Caco-2 (cell line): ENCODE measurements around the gene NKD2. TPM values are rescaled to one million over a fixed set of nuclear protein-coding genes. Genes with fewer than 3 reads are reported as not detected.

Experiments
- BruUV-seq: library from RNA; stranded (reverse); fragments of 400-500 nt; replicated peaks from 2 replicates; lab custom pipeline; 2021; lab: Mats Ljungman, UMichigan
- CTCF ChIA-PET: fragments of 300-600 bp; sonication (Branson Sonifier 250); formaldehyde crosslinking; loops from one replicate; lab custom pipeline; 2022; ENCODE audit warnings: antibody characterized with exemption; lab: Charles Lee
- POLR2A ChIA-PET: fragments of 300-600 bp; sonication (Branson Sonifier 250); formaldehyde crosslinking; loops from one replicate; lab custom pipeline; 2022; ENCODE audit warnings: antibody characterized with exemption; lab: Charles Lee
- DNase-seq, 2 experiments: peaks; one replicate each; pipeline versions ENCODE4 v3.0.0 to v3.0.0-alpha.2; 2020 to 2022
- H3K27me3 ChIP-seq: replicated peaks from 2 replicates; pipeline ENCODE4 v1.6.0; 2011; ENCODE audit warnings: low read length; ENCODE audit not compliant: control insufficient read depth, insufficient read depth
- H3K36me3 ChIP-seq: 2 replicates; pipeline ENCODE4 v1.5.1; 2011; ENCODE audit warnings: low read length; ENCODE audit not compliant: control insufficient read depth, insufficient read depth
- H3K4me1 ChIP-seq: fragments of 250-450 bp; sonication (Bioruptor Pico); 2 replicates; pipeline ENCODE4 v1.5.1; 2020; ENCODE audit warnings: mild to moderate bottlenecking
- H3K4me3 ChIP-seq: 2 replicates; pipeline ENCODE4 v1.5.1; 2011; ENCODE audit warnings: low read depth, mild to moderate bottlenecking, control low read depth, low read length
- H3K9me3 ChIP-seq: fragments of 250-450 bp; sonication (Bioruptor Pico); 2 replicates; pipeline ENCODE4 v1.5.1; 2020; ENCODE audit warnings: mild to moderate bottlenecking, moderate library complexity
- H3K27ac Mint-ChIP-seq: one replicate; pipeline ENCODE4 v1.8.0; 2022; ENCODE audit warnings: mixed read lengths; ENCODE audit not compliant: unreplicated experiment
- H3K27me3 Mint-ChIP-seq: one replicate; pipeline ENCODE4 v1.8.0; 2022; ENCODE audit warnings: mixed read lengths; ENCODE audit not compliant: insufficient read depth, unreplicated experiment
- H3K36me3 Mint-ChIP-seq: one replicate; pipeline ENCODE4 v1.8.0; 2022; ENCODE audit warnings: mild to moderate bottlenecking, mixed read lengths; ENCODE audit not compliant: insufficient read depth, unreplicated experiment
- H3K4me1 Mint-ChIP-seq: one replicate; pipeline ENCODE4 v1.8.0; 2022; ENCODE audit warnings: low read depth, mixed read lengths; ENCODE audit not compliant: unreplicated experiment
- H3K4me3 Mint-ChIP-seq: one replicate; pipeline ENCODE4 v1.8.0; 2022; ENCODE audit warnings: mild to moderate bottlenecking, moderate library complexity, mixed read lengths; ENCODE audit not compliant: unreplicated experiment
- H3K9me3 Mint-ChIP-seq: one replicate; pipeline ENCODE4 v1.8.0; 2022; ENCODE audit warnings: mixed read lengths; ENCODE audit not compliant: unreplicated experiment
- intact Hi-C: fragments of 100-400 bp; cut with micrococcal nuclease; formaldehyde crosslinking; loops from one replicate; pipeline ENCODE4 v1.10.0; 2022; ENCODE audit not compliant: unreplicated experiment
- total RNA-seq: library from RNA; stranded (reverse); gene quantifications from 2 replicates; pipeline ENCODE4 v1.2.3, GENCODE V29; 2022
- TF ChIP-seq, protein P1 (sequence below), 2 experiments: fragments of 200-600 bp in 1 of 2; IDR thresholded peaks; 1 replicate in 1 of 2; 2 replicates in 1 of 2; pipeline versions ENCODE4 v1.5.1 to v1.8.0; 2011 to 2022; ENCODE audit warnings: antibody characterized with exemption in 1 of 2, control low read depth in 1 of 2, inconsistent platforms in 1 of 2, low read depth in 1 of 2, low read length in 1 of 2, mild to moderate bottlenecking in 1 of 2, moderate library complexity in 1 of 2; ENCODE audit not compliant: insufficient read depth in 1 of 2, severe bottlenecking in 1 of 2, unreplicated experiment in 1 of 2

Gene NKD2
- total RNA-seq, 1 experiment from 2014 or later = 17.7 TPM

DNA sequence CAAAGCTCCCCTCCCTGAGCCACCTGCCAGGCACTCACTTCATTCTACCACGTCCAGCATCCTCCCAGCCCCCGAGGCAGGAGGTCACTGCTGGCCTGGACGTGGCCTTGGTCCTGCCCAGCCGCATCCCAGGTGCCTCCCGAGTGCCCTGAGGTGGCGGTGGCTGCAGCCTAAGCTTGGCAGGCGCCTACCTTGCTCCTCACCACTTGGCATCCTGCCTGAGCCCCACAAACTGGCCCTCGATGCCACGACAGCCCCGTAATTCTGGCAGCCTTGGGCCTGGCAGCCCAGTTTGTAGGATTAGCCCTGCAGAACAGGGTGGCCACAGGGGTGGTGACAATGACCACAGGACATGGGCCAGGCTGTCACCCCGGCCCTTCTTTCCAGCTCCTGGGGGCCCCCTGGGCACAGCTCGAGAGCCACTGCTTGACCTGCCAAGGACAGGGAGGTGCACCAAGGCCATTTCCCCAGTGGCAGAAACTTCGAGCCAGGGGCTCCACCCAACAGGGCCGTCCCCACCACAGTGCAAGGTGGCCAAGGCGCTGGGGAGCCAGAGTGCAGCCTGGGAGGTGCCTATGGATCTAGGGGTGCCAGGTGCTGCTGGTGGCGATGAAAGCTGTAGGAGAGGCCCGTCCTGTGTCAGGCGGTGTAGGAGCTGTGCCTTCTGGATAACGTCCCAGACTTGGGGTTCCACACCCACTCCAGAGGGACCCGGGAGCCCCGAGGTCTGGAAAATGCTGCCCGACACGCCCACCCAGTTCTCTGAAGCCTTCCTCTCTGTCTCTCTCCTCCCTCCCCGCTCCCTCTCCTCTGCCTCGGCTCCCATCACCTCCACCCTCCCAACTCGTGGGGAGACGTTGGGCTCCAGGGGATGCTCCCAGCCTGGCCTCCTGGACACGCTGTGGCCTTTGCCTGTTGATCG lies 18.4 kb downstream of the NKD2 start:
- Mint-ChIP-seq H3K36me3 (no peaks in the 10 kb centered on the region), H3K4me1 (no peaks in the 10 kb centered on the region), H3K4me3 (no peak overlapping the region), H3K9me3 (no peaks in the 10 kb centered on the region), H3K27me3 (no peaks in the 10 kb centered on the region), H3K27ac (no peak overlapping the region)
- TF ChIP-seq, protein P1, sequence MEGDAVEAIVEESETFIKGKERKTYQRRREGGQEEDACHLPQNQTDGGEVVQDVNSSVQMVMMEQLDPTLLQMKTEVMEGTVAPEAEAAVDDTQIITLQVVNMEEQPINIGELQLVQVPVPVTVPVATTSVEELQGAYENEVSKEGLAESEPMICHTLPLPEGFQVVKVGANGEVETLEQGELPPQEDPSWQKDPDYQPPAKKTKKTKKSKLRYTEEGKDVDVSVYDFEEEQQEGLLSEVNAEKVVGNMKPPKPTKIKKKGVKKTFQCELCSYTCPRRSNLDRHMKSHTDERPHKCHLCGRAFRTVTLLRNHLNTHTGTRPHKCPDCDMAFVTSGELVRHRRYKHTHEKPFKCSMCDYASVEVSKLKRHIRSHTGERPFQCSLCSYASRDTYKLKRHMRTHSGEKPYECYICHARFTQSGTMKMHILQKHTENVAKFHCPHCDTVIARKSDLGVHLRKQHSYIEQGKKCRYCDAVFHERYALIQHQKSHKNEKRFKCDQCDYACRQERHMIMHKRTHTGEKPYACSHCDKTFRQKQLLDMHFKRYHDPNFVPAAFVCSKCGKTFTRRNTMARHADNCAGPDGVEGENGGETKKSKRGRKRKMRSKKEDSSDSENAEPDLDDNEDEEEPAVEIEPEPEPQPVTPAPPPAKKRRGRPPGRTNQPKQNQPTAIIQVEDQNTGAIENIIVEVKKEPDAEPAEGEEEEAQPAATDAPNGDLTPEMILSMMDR (IDR thresholded peaks at IDR 0.05; ENCODE audit: insufficient read depth in 1 of 2, low read depth in 1 of 2, low read length in 1 of 2, severe bottlenecking in 1 of 2, unreplicated experiment in 1 of 2) = no peak
- intact Hi-C loops = no loop called here
- no peak for DNase-seq
- ChIA-PET CTCF (no interaction called here), POLR2A (no interaction called here)
- Histone ChIP-seq H3K27me3 (no peaks in the 10 kb centered on the region), H3K36me3 (no peaks in the 10 kb centered on the region), H3K9me3 (no peaks in the 10 kb centered on the region), H3K4me1 (no peaks in the 10 kb centered on the region), H3K4me3 (no peak overlapping the region)
- BruUV-seq = no TSS peak

DNA sequence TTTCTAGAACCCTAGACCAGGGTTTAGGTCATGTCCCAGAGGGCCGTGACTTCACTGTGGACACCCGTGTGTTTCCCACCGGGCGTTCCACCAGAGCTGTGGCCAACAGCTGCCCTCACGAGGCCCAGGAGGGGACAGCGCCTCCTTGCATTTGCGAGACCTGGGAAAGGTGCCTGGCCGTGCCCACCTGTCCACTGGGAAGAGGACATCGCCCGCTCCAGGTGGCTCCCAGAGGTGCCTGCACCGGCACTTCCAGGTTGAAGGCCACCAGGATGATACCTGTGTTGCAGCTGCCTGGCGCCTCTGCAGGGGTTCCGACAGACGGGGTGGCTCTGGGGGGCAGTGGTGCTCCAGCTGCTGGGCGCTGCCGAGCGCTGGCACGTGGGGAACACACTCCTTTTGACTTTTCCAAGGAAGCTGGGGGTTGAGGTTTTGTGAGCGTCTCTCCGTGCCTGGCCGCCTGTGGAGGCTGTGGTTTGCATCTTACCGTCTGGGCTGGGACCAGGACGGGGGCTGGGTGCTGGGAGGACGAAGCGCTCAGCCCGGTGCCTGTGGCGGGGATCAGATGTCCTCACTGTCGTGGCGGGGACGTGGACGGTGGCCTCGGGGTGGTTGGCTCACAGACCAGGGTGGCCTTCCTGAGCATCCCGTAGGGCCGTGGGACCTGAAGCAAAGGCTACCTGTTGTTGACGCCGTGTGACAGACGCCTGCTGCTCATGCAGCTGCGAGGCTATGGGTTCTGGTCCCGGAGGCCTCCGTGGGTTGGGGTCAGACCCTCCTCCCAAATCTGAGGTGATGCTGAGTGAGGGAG lies 19.2 kb downstream of the NKD2 start:
- Histone ChIP-seq H3K36me3 (no peaks in the 10 kb centered on the region), H3K4me3 (no peak overlapping the region), H3K4me1 (no peaks in the 10 kb centered on the region), H3K9me3 (no peaks in the 10 kb centered on the region), H3K27me3 (no peaks in the 10 kb centered on the region)
- Mint-ChIP-seq H3K27me3 (no peaks in the 10 kb centered on the region), H3K4me1 (no peaks in the 10 kb centered on the region), H3K4me3 (no peak overlapping the region), H3K36me3 (no peaks in the 10 kb centered on the region), H3K27ac (no peak overlapping the region), H3K9me3 (no peaks in the 10 kb centered on the region)
- intact Hi-C loops = no loop called here
- TF ChIP-seq, protein P1 (IDR thresholded peaks at IDR 0.05; ENCODE audit: insufficient read depth in 1 of 2, low read depth in 1 of 2, low read length in 1 of 2, severe bottlenecking in 1 of 2, unreplicated experiment in 1 of 2) = no peak
- ChIA-PET POLR2A (no interaction called here), CTCF (no interaction called here)
- no TSS peak for BruUV-seq
- no peak for DNase-seq

DNA sequence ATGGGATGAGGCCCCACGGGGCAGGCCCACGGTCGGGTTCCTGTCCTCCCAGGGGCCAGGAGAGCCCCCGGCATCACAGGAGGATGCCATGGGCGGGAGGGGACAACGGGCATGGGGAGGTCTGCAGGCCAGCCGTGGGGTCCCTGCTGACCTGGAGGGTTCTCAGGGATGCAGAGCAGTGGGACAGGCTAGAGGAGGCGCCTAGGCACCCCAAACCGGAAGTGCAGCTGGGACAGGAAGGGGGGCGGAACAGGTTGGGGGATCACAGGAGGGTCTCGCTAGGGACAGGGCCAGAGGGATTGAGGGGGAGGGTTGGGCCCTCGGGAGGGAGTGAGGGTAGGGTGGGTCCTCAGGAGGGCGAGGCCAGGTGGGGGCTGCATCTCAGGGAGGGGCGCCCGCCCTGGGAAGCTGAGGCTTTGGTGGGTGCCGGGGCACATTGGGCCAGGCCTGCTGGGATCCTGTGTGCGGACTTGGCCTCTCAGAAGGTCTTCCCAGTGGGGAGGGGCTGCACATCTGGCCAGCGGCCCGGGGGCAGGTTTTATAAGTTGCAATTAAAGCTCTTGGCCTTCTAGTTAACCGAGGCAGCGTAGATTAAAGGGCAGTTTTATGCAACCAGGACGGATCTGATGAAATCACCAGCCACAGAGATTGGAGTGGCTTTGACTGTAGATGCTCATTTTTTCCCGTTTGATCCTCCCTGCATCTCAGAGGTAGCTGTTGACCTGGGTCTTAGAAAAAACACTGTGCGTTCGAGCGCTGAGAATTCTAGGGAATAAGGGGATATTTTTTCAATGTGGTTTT lies 20.1 kb downstream of the NKD2 start:
- ChIA-PET CTCF (no interaction called here), POLR2A (no interaction called here)
- Mint-ChIP-seq H3K27ac (no peak overlapping the region), H3K27me3 (no peaks in the 10 kb centered on the region), H3K4me1 (no peaks in the 10 kb centered on the region), H3K4me3 (no peak overlapping the region), H3K36me3 (no peaks in the 10 kb centered on the region), H3K9me3 (no peaks in the 10 kb centered on the region)
- Histone ChIP-seq H3K4me1 (no peaks in the 10 kb centered on the region), H3K36me3 (no peaks in the 10 kb centered on the region), H3K27me3 (no peaks in the 10 kb centered on the region), H3K9me3 (no peaks in the 10 kb centered on the region), H3K4me3 (no peak overlapping the region)
- TF ChIP-seq, protein P1 (IDR thresholded peaks at IDR 0.05; ENCODE audit: insufficient read depth in 1 of 2, low read depth in 1 of 2, low read length in 1 of 2, severe bottlenecking in 1 of 2, unreplicated experiment in 1 of 2) = no peak
- intact Hi-C loops = no loop called here
- no peak for DNase-seq
- BruUV-seq = no TSS peak
